SU-DHL-6 (cell line): ENCODE results near the gene UFC1.

Experiments used
- H2AFZ ChIP-seq: fragments of 200-600 bp; sonication (generic); 2 replicates; pipeline ENCODE4 v1.6.1; 2014; ENCODE audit warnings: low read depth, mild to moderate bottlenecking, moderate library complexity, mixed read lengths, antibody characterized with exemption, low read length; ENCODE audit not compliant: severe bottlenecking
- H3F3A ChIP-seq: fragments of 200-600 bp; shearing (Covaris generic); 2 replicates; pipeline ENCODE4 v1.6.0; 2016; ENCODE audit warnings: antibody characterized with exemption, mild to moderate bottlenecking; ENCODE audit not compliant: insufficient read depth
- H3K27ac ChIP-seq: fragments of 200-600 bp; sonication (generic); 2 replicates; pipeline ENCODE4 v1.5.1; 2016; ENCODE audit warnings: low read depth, mild to moderate bottlenecking, low read length, moderate library complexity, mixed read lengths
- H3K27me3 ChIP-seq: fragments of 200-600 bp; sonication (generic), shearing (Covaris generic); 2 replicates; pipeline ENCODE4 v1.6.0; 2014; ENCODE audit warnings: mild to moderate bottlenecking, low read length
- H3K36me3 ChIP-seq: fragments of 200-600 bp; sonication (generic); 2 replicates; pipeline ENCODE4 v1.6.1; 2014; ENCODE audit warnings: mild to moderate bottlenecking, low read length, mixed read lengths
- H3K4me2 ChIP-seq: fragments of 300-600, 200-600 bp; shearing (Covaris generic), sonication (generic); 2 replicates; pipeline ENCODE4 v1.6.0; 2014; ENCODE audit warnings: low read length, low read depth, mild to moderate bottlenecking; ENCODE audit not compliant: poor library complexity, severe bottlenecking
- H3K4me3 ChIP-seq: fragments of 200-600 bp; sonication (generic); 2 replicates; pipeline ENCODE4 v1.5.1; 2014; ENCODE audit warnings: antibody characterized with exemption, low read length, mild to moderate bottlenecking, mixed read lengths; ENCODE audit not compliant: insufficient read depth, poor library complexity, severe bottlenecking
- H3K79me2 ChIP-seq: fragments of 200-600 bp; sonication (generic); 2 replicates; pipeline ENCODE4 v1.6.1; 2014; ENCODE audit warnings: mild to moderate bottlenecking, low read length, moderate library complexity; ENCODE audit not compliant: insufficient read depth
- H3K9ac ChIP-seq: fragments of 200-600 bp; sonication (generic); 2 replicates; pipeline ENCODE4 v1.7.0; 2014; ENCODE audit warnings: mild to moderate bottlenecking, low read length
- H3K9me2 ChIP-seq: fragments of 200-600 bp; sonication (generic); replicated peaks from 2 replicates; pipeline ENCODE4 v1.6.1; 2014; ENCODE audit warnings: low read length; ENCODE audit not compliant: insufficient read depth
- H3K9me3 ChIP-seq: fragments of 200-600 bp; sonication (generic); 2 replicates; pipeline ENCODE4 v1.6.1; 2014; ENCODE audit warnings: low read length, mixed read lengths; ENCODE audit not compliant: insufficient read depth
- H4K20me1 ChIP-seq: fragments of 200-600 bp; sonication (generic); 2 replicates; pipeline ENCODE4 v1.6.1; 2014; ENCODE audit warnings: low read depth, mild to moderate bottlenecking, antibody characterized with exemption, low read length, moderate library complexity, mixed read lengths
- EZH2phosphoT487 ChIP-seq: fragments of 200-600 bp; sonication (generic), shearing (Covaris generic); conservative IDR thresholded peaks from 2 replicates; pipeline ENCODE4 v1.6.1; 2018; ENCODE audit warnings: mild to moderate bottlenecking, antibody characterized with exemption, low read length, moderate library complexity, mixed read lengths
- TF ChIP-seq, protein P1 (sequence below): fragments of 200-600 bp; sonication (generic); IDR thresholded peaks from one replicate; pipeline ENCODE4 v1.5.1; 2017; ENCODE audit warnings: antibody characterized with exemption, mild to moderate bottlenecking, low read length, moderate library complexity; ENCODE audit not compliant: insufficient read depth, poor library complexity, severe bottlenecking

UFC1 gene

DNA sequence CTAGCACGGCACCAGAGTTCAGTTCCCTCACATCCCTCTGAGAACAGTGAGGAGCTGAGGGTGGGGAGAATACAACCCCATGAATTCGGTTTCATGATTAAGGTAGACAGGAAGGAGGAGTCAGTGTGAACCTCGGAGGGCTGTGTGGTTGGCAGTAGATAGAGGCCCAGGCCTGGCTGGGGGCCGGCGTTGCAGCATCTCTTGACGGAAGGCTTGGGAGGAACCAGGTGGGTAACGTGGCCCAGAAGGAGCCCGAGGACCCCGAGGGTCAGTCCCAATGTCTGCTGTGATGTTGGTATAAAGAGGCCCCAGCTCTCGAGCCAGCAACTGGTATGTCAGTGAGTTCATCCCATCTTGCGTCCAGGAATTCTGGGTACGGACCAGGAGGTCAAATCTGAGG lies 17.9 kb downstream of the UFC1 start:
- Histone ChIP-seq H3K36me3 (no peaks in the 10 kb centered on the region), H3K9me2 (no peaks in the 10 kb centered on the region), H2AFZ (no peak overlapping the region), H3K9me3 (no peaks in the 10 kb centered on the region), H3K4me3 (no peak overlapping the region), H3K9ac (no peak overlapping the region), H3F3A (0 out of 2 replicates have a peak, but pooled peaks cover 4% of the 10 kb centered on the region), H3K4me2 (no peak overlapping the region), H3K79me2 (no peaks in the 10 kb centered on the region; the same call in 1 of the 2 replicates), H3K27ac (no peak overlapping the region), H3K27me3 (no peaks in the 10 kb centered on the region), H4K20me1 (no peaks in the 10 kb centered on the region)
- TF ChIP-seq, protein P1, sequence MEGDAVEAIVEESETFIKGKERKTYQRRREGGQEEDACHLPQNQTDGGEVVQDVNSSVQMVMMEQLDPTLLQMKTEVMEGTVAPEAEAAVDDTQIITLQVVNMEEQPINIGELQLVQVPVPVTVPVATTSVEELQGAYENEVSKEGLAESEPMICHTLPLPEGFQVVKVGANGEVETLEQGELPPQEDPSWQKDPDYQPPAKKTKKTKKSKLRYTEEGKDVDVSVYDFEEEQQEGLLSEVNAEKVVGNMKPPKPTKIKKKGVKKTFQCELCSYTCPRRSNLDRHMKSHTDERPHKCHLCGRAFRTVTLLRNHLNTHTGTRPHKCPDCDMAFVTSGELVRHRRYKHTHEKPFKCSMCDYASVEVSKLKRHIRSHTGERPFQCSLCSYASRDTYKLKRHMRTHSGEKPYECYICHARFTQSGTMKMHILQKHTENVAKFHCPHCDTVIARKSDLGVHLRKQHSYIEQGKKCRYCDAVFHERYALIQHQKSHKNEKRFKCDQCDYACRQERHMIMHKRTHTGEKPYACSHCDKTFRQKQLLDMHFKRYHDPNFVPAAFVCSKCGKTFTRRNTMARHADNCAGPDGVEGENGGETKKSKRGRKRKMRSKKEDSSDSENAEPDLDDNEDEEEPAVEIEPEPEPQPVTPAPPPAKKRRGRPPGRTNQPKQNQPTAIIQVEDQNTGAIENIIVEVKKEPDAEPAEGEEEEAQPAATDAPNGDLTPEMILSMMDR = no peak
- TF ChIP-seq EZH2phosphoT487 = no peak

DNA sequence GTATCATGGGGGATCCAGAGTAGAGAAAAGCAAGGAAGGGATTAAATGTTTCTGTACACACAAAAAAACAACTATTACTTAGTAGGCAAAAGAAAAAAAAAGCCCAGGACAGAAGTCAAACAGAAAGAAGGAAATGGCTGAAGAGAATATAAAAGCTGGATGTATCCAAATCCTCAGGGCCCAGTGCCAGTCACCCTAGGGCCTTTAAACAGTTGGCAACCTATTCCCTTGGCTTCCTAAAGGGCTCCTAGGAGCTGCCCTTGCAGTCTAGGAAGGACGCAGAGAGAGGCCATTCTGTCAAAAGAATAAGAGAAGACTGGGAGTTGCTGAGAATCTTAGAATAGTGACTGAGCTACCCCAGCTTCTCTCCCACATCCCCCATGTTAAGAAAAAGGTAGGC lies 18.6 kb downstream of the UFC1 start:
- Histone ChIP-seq H3K27me3 (no peaks in the 10 kb centered on the region), H2AFZ (no peak overlapping the region), H3K9me2 (no peaks in the 10 kb centered on the region), H3K4me3 (no peak overlapping the region), H3F3A (0 out of 2 replicates have a peak, but pooled peaks cover 4% of the 10 kb centered on the region), H3K9ac (no peak overlapping the region), H4K20me1 (no peaks in the 10 kb centered on the region), H3K4me2 (no peak overlapping the region), H3K9me3 (no peaks in the 10 kb centered on the region), H3K79me2 (no peaks in the 10 kb centered on the region; the same call in 1 of the 2 replicates), H3K36me3 (no peaks in the 10 kb centered on the region), H3K27ac (no peak overlapping the region)
- TF ChIP-seq, protein P1 = no peak
- TF ChIP-seq EZH2phosphoT487 = no peak

DNA sequence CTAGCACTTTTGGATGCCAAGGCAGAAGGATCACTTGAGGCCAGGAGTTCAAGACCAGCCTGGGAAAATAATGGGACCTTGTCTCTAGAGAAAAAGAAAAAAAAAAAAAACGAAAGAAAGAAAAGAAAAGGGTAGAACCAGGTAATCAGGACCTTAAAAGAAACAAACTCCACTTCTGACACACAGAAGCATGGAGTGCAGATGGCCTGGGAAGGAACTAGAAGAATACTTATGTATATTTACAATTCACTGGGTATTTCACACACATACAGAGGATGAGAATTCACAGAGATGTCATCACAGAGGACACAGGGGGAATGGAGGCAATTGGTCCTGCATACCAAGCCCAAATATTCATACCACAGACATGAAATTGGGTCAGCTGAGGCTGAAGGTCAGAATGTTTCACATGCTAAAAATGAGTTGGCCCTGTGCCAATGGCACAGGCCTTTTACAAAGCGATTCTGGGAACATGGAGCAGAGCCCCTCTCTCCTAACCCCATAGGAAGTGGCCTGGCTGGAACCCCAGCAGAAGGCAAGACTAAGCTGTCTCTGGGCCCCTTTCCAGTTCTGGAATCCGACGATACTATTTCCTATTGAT lies 19.1 kb downstream of the UFC1 start:
- Histone ChIP-seq H2AFZ (no peak overlapping the region), H3K36me3 (no peaks in the 10 kb centered on the region), H4K20me1 (no peaks in the 10 kb centered on the region), H3K9me2 (no peaks in the 10 kb centered on the region), H3K79me2 (no peaks in the 10 kb centered on the region; the same call in 1 of the 2 replicates), H3K4me2 (no peak overlapping the region), H3K9ac (no peak overlapping the region), H3K9me3 (no peaks in the 10 kb centered on the region), H3K27me3 (no peaks in the 10 kb centered on the region), H3K4me3 (no peak overlapping the region), H3K27ac (no peak overlapping the region), H3F3A (peaks cover 7% of the 10 kb centered on the region; the same call in 1 of the 2 replicates)
- TF ChIP-seq, protein P1 = no peak
- no peak for TF ChIP-seq EZH2phosphoT487
